HG02763 (cell line): ENCODE results near the gene PTMS.

Experiments used
- ATAC-seq: cut with Tn5 transposase; IDR thresholded peaks from one replicate; pipeline ENCODE4 v1.9.1; 2021; ENCODE audit warnings: mild to moderate bottlenecking, moderate library complexity; ENCODE audit not compliant: unreplicated experiment

The PTMS gene

GRCh38 chr12:6752167-6752920 lies 13.8 kb upstream of the PTMS start:
- no peak for ATAC-seq

DNA sequence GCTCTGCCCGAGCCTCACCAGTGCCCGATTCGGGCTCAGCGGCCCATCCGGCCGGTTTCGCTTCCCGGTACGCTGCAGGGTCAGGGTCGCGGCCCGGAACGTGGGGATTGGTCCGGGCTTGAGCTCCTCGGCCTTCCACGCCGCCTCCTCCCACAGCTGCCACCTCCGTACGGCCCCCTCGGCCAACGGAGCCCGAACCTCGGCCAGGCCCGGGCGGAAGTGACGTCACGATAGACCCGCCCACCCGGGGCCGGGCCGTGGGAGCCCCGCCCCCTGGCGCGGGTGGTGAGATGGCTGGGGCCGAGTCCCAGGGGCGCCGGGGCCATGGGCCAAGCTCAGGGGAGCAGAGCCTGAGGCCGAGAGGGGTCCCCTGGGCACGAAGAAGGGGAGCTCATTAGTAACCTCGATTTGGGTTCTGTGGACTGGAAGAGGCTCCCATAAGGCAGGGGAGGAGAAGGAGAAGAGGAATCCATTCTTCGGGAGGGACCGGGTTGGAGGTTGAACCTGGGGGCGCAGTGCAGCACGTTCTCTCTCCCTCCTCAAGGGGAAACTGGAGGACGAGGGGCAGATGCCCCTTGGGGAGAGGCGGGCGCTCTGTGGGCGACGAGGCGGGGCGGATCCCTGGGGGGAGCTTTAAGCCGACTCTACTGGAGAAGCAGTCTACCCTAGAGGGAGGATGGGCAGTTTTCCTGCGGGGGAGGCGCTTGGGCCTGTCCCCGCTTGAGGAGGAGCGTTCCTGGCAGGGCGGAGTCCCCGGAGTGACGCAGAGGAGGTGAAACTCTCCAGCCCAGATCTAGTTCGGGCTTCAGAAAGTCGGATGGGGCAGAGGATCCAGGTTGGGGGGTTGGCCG lies 13.0 kb upstream of the PTMS start, which contains the start of gene MLF2:
TSS of gene MLF2 (minus strand) at position 221 of the 851 bp plus-strand sequence. CDS start 807 bp downstream, outside the sequence.
- peak; percentile 85 for ATAC-seq

- ATAC-seq = no peak
These were observed 12.3 kb upstream of the PTMS start for GRCh38 chr12:6753772-6754356.

GRCh38 chr12:6754411-6754810 lies 11.8 kb upstream of the PTMS start:
- no peak for ATAC-seq

DNA sequence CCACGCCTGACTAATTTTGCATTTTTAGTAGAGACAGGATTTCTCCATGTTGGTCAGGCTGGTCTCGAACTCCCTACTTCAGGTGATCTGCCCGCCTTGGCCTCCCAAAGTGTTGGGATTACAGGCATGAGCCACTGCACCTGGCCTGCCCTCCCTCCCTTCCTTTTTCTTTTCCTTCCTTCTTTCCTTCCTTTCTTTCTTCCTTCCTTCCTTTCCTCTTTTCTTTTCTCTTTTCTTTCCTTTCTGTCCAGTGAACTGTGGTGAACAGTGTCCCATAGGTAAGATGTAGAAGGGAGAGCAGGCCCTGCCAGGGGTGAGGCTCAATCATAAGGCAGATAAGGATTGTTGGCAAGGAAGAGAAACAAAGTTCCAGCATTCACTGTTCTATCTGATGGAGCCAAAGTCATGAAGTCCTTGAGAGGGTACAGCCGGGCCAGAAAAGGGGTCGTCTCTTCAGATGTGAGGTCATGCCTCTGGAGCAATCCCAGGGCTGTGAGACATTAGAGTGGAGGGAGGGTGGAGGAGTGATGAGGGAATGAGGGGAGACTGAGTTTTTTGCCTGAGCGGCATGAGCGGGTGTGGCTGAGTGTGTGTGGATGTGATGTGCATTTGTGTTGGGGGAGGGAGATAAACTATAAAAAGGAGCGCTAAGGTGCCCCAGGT lies 9.0 kb upstream of the PTMS start:
- ATAC-seq = no peak

GRCh38 chr12:6758506-6759095 lies 7.6 kb upstream of the PTMS start:
- ATAC-seq = no peak

DNA sequence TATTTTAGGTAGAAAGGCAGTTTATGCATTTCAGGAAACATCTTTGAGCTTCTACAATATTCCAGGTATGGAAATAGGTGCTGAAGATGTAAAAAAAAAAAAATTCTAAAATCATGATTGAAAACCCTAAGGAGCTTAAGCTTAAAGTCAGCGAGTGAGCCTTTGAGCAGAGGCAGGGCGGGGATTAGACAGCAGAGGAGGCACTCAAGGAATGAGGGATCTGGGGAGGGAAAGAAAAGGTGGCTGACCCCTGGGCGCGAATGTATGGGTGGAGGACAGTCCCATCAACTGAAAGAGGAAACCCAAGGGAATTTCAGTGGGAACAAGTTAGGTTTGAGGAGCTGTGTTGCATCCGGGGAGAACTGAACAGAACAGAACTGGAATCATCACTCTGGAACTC lies 6.4 kb upstream of the PTMS start:
- ATAC-seq = no peak

DNA sequence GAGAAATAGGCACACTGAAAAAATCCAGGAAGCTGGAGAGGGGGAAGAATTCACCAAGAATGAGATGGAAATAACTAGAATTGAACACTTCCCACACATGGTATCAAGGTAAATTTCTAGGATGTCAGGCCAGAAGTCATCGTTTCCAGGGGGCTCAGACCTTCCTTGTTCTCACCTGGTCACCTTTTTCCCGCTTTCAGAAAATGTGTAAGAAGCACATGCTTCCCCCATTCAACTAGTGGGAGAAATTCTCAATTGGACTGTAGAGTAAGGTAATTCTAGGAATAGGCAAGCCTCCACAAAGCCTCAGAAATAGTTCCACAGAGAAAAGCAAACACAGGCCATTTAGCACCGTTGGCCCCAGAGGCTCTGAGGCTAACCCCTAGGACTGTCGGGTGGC lies 2.8 kb upstream of the PTMS start:
- no peak for ATAC-seq

GRCh38 chr12:6764011-6764828 lies 1.9 kb upstream of the PTMS start:
- ATAC-seq = peak; percentile 68

DNA sequence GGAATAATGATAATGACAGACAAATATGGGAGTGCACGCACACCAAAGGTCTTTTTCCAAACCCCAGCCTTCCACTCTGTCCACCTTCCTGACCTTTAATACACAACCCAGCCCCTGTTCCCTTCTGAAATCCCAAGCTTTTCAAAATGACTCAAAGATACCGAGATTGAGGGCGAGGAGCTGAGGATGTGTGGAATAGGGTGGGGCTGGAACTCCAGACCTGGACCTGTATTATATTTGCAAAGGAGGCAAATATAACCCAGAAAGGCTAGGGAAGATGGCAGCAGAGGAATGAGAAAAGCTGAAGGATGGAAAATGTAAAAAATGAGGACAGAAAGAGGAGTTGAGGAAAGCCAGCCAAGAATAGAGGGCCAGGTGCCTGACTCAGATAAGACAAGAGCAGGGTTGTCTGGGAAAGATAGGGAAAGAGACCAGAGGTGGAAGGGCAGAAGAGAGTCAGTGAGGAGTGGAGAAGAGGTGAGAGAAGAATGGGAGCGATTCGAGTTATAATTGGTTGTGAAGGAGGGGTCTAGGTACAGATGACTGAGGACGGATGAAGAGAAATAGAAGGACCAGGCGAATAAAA lies 1.0 kb upstream of the PTMS start:
- no peak for ATAC-seq

DNA sequence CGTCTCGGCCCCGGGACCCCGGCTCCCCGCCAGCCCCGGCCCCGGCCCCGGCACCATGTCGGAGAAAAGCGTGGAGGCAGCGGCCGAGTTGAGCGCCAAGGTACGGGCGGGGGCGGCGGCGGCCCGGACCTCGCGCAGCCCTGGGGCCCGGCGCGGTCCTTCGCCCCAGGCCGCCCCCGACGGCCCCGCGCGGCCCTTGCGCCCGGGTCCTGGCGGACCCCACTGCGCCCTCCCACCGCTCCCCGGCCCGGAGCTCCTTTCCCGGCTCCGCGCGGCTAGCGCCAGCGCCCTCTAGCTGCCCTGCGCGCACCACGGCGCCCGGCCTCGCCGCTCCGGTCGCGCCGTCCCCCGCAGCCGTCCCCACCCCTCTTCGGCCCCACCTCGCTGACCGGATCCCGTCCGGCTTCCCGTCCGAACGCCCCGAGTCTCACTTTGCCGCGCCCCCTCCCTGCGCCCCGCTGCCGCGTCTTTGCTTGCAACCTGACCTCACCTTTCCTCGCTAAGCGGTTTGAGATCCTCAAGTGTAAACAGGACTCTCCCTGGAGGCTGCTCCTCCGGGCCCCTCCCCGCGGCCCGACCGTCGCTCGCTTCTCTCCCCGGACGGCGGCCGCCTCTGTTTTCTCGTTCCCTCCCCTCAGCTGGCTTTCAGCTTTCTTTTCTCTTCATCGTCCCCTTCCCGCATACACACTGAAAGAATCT lies 637 bp downstream of the PTMS start:
- ATAC-seq = peak; percentile 43

DNA sequence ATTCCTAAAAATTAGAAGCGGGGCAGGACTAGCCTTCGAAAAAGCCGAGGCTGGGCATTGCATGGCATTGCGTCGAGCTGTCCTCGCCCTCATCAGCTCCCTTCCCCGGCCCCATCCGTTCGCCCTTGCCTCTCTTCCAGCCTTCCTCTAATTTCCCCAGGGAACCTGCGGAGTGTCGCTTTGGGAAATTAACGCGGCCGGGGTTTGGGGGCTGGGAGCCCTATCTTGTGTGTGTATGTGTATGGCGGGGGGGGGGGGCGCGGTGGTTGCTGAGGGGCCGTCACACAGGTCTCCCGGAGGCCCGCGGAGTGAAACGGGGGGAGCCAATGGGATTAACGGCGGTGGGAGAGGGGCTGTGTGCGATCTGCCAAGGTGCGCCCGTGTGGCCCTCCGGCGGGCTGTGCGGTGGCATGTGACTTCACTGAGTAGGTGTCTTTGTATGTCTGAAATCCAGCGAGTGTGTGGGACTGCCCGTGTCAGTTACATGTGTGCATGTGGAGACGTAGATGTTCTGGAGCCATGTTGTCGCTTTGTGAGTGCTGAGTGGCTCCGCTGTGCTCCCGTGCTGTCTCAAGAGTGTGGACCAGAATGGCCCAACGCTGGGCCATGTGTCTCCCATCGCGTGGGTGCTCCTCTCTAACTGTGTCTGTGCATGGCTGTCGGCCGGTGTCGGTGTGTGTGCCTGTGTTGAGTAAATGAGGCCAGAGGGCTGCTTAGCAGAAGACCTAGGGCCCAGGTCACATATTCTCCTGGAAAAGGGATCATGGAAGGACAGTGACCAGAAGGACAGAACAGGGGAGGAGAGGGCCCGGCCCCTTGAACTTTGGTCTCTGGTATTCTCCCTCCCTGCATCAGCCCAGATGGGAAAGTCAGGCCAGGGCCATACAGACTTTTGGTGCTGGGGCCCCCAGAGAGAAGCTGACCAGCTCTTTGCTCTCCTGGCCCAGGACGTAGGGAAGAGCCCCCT lies 1.5 kb downstream of the PTMS start:
- ATAC-seq = no peak

GRCh38 chr12:6768437-6768914 lies 2.3 kb downstream of the PTMS start:
- no peak for ATAC-seq

GRCh38 chr12:6768990-6769389 lies 2.8 kb downstream of the PTMS start:
- ATAC-seq = no peak

GRCh38 chr12:6769666-6770065 lies 3.5 kb downstream of the PTMS start:
- no peak for ATAC-seq

DNA sequence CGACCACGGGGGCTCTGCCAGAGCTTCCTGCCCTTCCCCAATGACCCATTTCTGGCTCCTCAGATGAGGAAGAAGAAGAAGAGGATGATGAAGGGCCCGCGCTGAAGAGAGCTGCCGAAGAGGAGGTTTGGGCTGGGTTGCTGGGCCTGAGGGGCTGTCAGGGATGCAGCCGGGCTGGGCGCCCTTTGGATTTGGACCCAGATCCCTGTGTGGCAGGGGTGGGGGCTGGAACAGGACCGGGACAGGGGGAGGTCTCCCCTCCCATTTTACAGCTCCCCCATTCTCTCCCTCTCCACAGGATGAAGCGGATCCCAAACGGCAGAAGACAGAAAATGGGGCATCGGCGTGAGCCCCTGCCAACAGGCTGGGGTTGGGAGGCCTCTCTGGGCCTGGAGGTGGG lies 3.9 kb downstream of the PTMS start:
- no peak for ATAC-seq

DNA sequence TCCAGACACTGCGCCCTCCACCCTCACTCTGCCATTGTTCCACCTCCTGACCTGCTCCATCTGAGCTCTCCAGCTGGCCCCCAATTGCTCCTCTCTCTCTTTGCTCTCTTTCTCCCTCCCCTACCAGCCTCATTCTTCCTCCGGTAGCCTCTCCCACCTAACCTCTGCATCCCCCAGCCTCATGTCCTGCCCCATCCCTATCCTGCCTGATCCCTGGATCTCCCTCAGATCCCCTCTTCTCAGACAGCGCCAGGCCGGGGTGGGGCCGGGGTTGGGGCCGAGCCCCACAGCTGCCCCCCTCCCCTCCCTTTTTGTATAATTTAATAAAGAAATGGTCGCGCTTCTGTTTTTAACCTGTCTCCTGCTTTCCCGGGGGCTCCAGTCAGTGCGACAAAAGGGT lies 4.4 kb downstream of the PTMS start:
- ATAC-seq = no peak

GRCh38 chr12:6771091-6771495 lies 4.9 kb downstream of the PTMS start:
- ATAC-seq = no peak
